ENCODE measurements around the gene C4A.
A peak's percentile ranks its signal among the peaks of the same experiment; 100 is the strongest.
"Not testable (repeated sequence)": the region's sequence is repeated elsewhere in the genome, so short reads cannot be mapped to it uniquely, and the experiment has no call there.

The C4A gene

DNA sequence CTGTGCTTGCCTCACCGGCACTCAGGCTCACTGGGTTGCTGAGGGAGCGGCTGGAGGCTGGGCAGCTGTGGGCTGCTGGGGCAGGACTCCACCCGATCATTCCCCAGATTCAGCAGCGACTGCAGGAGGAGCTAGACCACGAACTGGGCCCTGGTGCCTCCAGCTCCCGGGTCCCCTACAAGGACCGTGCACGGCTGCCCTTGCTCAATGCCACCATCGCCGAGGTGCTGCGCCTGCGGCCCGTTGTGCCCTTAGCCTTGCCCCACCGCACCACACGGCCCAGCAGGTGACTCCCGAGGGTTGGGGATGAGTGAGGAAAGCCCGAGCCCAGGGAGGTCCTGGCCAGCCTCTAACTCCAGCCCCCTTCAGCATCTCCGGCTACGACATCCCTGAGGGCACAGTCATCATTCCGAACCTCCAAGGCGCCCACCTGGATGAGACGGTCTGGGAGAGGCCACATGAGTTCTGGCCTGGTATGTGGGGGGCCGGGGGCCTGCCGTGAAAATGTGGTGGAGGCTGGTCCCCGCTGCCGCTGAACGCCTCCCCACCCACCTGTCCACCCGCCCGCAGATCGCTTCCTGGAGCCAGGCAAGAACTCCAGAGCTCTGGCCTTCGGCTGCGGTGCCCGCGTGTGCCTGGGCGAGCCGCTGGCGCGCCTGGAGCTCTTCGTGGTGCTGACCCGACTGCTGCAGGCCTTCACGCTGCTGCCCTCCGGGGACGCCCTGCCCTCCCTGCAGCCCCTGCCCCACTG lies 58.6 kb downstream of the C4A start:
- not testable (repeated sequence) for H3K36me3 ChIP-seq (ENCODE audit: control insufficient read depth in 5 of 5, insufficient read depth in 5 of 5, low read length in 5 of 5); H3K27me3 ChIP-seq (ENCODE audit: control insufficient read depth in 5 of 5, insufficient read depth in 4 of 5, low read length in 5 of 5); H3K4me3 ChIP-seq (ENCODE audit: low read depth in 1 of 5, low read length in 5 of 5); H3K4me1 ChIP-seq (ENCODE audit: control insufficient read depth in 5 of 5, insufficient read depth in 5 of 5, low read length in 5 of 5); H3K9ac ChIP-seq (ENCODE audit: low read length in 5 of 5); H3K27ac ChIP-seq (ENCODE audit: low read depth, low read length); H3K9me3 ChIP-seq (ENCODE audit: control insufficient read depth in 5 of 5, low read length in 5 of 5)

- H3K27ac ChIP-seq (ENCODE audit: low read depth, low read length); H3K36me3 ChIP-seq (ENCODE audit: control insufficient read depth in 5 of 5, insufficient read depth in 5 of 5, low read length in 5 of 5); H3K9me3 ChIP-seq (ENCODE audit: control insufficient read depth in 5 of 5, low read length in 5 of 5); H3K4me1 ChIP-seq (ENCODE audit: control insufficient read depth in 5 of 5, insufficient read depth in 5 of 5, low read length in 5 of 5); H3K27me3 ChIP-seq (ENCODE audit: control insufficient read depth in 5 of 5, insufficient read depth in 4 of 5, low read length in 5 of 5); H3K9ac ChIP-seq (ENCODE audit: low read length in 5 of 5); H3K4me3 ChIP-seq (ENCODE audit: low read depth in 1 of 5, low read length in 5 of 5): not testable (repeated sequence)
These were observed 59.1 kb downstream of the C4A start for GRCh38 chr6:32041050-32041321.

- not testable (repeated sequence) for H3K36me3 ChIP-seq (ENCODE audit: control insufficient read depth in 5 of 5, insufficient read depth in 5 of 5, low read length in 5 of 5); H3K9ac ChIP-seq (ENCODE audit: low read length in 5 of 5); H3K27ac ChIP-seq (ENCODE audit: low read depth, low read length); H3K9me3 ChIP-seq (ENCODE audit: control insufficient read depth in 5 of 5, low read length in 5 of 5); H3K4me1 ChIP-seq (ENCODE audit: control insufficient read depth in 5 of 5, insufficient read depth in 5 of 5, low read length in 5 of 5); H3K27me3 ChIP-seq (ENCODE audit: control insufficient read depth in 5 of 5, insufficient read depth in 4 of 5, low read length in 5 of 5); H3K4me3 ChIP-seq (ENCODE audit: low read depth in 1 of 5, low read length in 5 of 5)
These were observed 59.5 kb downstream of the C4A start for GRCh38 chr6:32041385-32041784.

- H3K36me3 ChIP-seq (ENCODE audit: control insufficient read depth in 5 of 5, insufficient read depth in 5 of 5, low read length in 5 of 5); H3K27ac ChIP-seq (ENCODE audit: low read depth, low read length); H3K9ac ChIP-seq (ENCODE audit: low read length in 5 of 5); H3K9me3 ChIP-seq (ENCODE audit: control insufficient read depth in 5 of 5, low read length in 5 of 5); H3K4me3 ChIP-seq (ENCODE audit: low read depth in 1 of 5, low read length in 5 of 5): not testable (repeated sequence)
- H3K27me3 ChIP-seq (ENCODE audit: control insufficient read depth in 5 of 5, insufficient read depth in 4 of 5, low read length in 5 of 5) = peaks cover 1 to 12% (median 7%) of the 10 kb centered on the region in 5 donors
- H3K4me1 ChIP-seq (ENCODE audit: control insufficient read depth in 5 of 5, insufficient read depth in 5 of 5, low read length in 5 of 5) = peaks cover 3 to 14% (median 12%) of the 10 kb centered on the region in 5 donors
These were observed 60.4 kb downstream of the C4A start for GRCh38 chr6:32042276-32042675.

- Histone ChIP-seq H3K36me3 (ENCODE audit: control insufficient read depth in 5 of 5, insufficient read depth in 5 of 5, low read length in 5 of 5) (peaks cover 0 to 14% (median 2%) of the 10 kb centered on the region in 5 donors), H3K27me3 (ENCODE audit: control insufficient read depth in 5 of 5, insufficient read depth in 4 of 5, low read length in 5 of 5) (peaks cover 3 to 18% (median 7%) of the 10 kb centered on the region in 5 donors), H3K4me1 (ENCODE audit: control insufficient read depth in 5 of 5, insufficient read depth in 5 of 5, low read length in 5 of 5) (peaks cover 6 to 29% (median 27%) of the 10 kb centered on the region in 5 donors)
- not testable (repeated sequence) for H3K27ac ChIP-seq (ENCODE audit: low read depth, low read length); H3K4me3 ChIP-seq (ENCODE audit: low read depth in 1 of 5, low read length in 5 of 5); H3K9me3 ChIP-seq (ENCODE audit: control insufficient read depth in 5 of 5, low read length in 5 of 5); H3K9ac ChIP-seq (ENCODE audit: low read length in 5 of 5)
These were observed 61.9 kb downstream of the C4A start for GRCh38 chr6:32043589-32044380.

GRCh38 chr6:32044916-32045315 lies 63.1 kb downstream of the C4A start:
- H3K36me3 ChIP-seq (ENCODE audit: control insufficient read depth in 5 of 5, insufficient read depth in 5 of 5, low read length in 5 of 5) = peaks cover 0 to 20% (median 2%) of the 10 kb centered on the region in 5 donors
- not testable (repeated sequence) for H3K4me3 ChIP-seq (ENCODE audit: low read depth in 1 of 5, low read length in 5 of 5)

DNA sequence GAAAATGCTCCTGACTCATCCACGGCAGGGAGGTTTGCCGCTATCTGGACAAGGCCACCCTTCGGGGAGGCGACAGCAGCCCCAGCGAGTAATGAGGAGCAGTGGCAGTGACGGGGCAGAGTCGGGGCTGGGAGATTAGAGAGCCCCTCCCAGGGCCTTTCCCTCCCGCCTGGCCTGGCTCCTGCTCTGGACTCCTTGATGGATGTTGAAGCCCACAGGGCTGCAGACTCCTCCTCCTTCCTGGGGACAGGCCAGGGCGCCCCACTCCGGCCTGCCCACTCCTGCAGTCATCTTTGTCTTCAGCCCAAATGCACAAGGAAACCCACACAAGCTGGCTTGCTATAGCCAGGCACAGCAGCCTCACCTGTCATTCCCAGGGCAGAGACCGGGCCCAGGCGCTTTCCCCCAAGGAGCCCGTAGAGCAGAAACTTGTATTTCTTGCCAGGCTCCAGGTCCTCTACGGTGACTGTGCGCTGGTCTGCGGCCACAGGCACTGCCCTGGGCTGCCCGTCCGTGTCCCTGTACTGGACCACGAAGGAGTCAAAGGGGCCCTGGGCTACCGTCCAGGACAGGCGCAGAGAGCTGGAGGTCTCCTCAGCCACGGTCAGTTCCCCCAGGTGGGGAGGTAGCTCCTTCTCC lies 64.1 kb downstream of the C4A start:
- H3K36me3 ChIP-seq (ENCODE audit: control insufficient read depth in 5 of 5, insufficient read depth in 5 of 5, low read length in 5 of 5) = peaks cover 0 to 24% (median 2%) of the 10 kb centered on the region in 5 donors
- peak overlapping the region; percentile 85 for H3K27ac ChIP-seq (ENCODE audit: low read depth, low read length)
- peaks cover 6 to 30% (median 27%) of the 10 kb centered on the region in 5 donors for H3K4me1 ChIP-seq (ENCODE audit: control insufficient read depth in 5 of 5, insufficient read depth in 5 of 5, low read length in 5 of 5)
- peaks cover 0 to 4% (median 0%) of the 10 kb centered on the region in 5 donors for H3K9me3 ChIP-seq (ENCODE audit: control insufficient read depth in 5 of 5, low read length in 5 of 5)
- no peak overlapping the region for H3K9ac ChIP-seq (ENCODE audit: low read length in 5 of 5)
- peak overlapping the region in 1 of 5 donors; percentile 8 for H3K4me3 ChIP-seq (ENCODE audit: low read depth in 1 of 5, low read length in 5 of 5)
- peaks cover 3 to 18% (median 7%) of the 10 kb centered on the region in 5 donors for H3K27me3 ChIP-seq (ENCODE audit: control insufficient read depth in 5 of 5, insufficient read depth in 4 of 5, low read length in 5 of 5)

More at GRCh38 chr6:32044916-32045315, 63.1 kb downstream of the C4A start:
- H3K9ac ChIP-seq (ENCODE audit: low read length in 5 of 5); H3K27ac ChIP-seq (ENCODE audit: low read depth, low read length); H3K9me3 ChIP-seq (ENCODE audit: control insufficient read depth in 5 of 5, low read length in 5 of 5): not testable (repeated sequence)
- Histone ChIP-seq H3K27me3 (ENCODE audit: control insufficient read depth in 5 of 5, insufficient read depth in 4 of 5, low read length in 5 of 5) (peaks cover 3 to 18% (median 7%) of the 10 kb centered on the region in 5 donors), H3K4me1 (ENCODE audit: control insufficient read depth in 5 of 5, insufficient read depth in 5 of 5, low read length in 5 of 5) (peaks cover 6 to 30% (median 27%) of the 10 kb centered on the region in 5 donors)

GRCh38 chr6:32046450-32047083 lies 64.7 kb downstream of the C4A start:
- Histone ChIP-seq H3K36me3 (ENCODE audit: control insufficient read depth in 5 of 5, insufficient read depth in 5 of 5, low read length in 5 of 5) (peaks cover 0 to 25% (median 2%) of the 10 kb centered on the region in 5 donors), H3K9ac (ENCODE audit: low read length in 5 of 5) (peak overlapping the region in 1 of 5 donors; percentile 21), H3K4me3 (ENCODE audit: low read depth in 1 of 5, low read length in 5 of 5) (peak overlapping the region in 1 of 5 donors; percentile 8), H3K9me3 (ENCODE audit: control insufficient read depth in 5 of 5, low read length in 5 of 5) (peaks cover 0 to 4% (median 0%) of the 10 kb centered on the region in 5 donors), H3K4me1 (ENCODE audit: control insufficient read depth in 5 of 5, insufficient read depth in 5 of 5, low read length in 5 of 5) (peaks cover 6 to 30% (median 27%) of the 10 kb centered on the region in 5 donors), H3K27ac (ENCODE audit: low read depth, low read length) (peak overlapping the region; percentile 85), H3K27me3 (ENCODE audit: control insufficient read depth in 5 of 5, insufficient read depth in 4 of 5, low read length in 5 of 5) (peaks cover 3 to 18% (median 7%) of the 10 kb centered on the region in 5 donors)

DNA sequence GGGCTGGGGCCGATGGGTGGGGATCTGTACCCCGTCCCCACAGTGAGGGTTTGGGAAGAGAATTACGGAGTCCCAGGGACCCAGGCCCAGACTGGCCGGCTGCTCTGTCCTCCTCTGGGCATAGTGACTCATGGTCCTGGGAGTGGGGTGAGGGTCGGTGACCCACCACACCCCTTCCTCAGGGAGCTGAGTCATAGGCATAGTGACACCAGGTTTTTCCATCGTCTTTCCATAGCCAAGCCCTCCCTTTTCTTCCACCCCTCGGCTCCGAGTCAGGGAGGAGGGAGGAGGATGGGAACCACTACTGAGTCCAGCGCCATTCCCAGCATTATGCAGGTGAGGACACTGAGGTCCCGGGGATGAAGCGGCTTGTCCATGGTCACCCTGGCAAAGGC lies 65.2 kb downstream of the C4A start:
- peak overlapping the region in 2 of 5 donors; percentile 7 to 94 for H3K9ac ChIP-seq (ENCODE audit: low read length in 5 of 5)
- H3K9me3 ChIP-seq (ENCODE audit: control insufficient read depth in 5 of 5, low read length in 5 of 5) = peaks cover 0 to 4% (median 0%) of the 10 kb centered on the region in 5 donors
- H3K27me3 ChIP-seq (ENCODE audit: control insufficient read depth in 5 of 5, insufficient read depth in 4 of 5, low read length in 5 of 5) = peaks cover 3 to 18% (median 7%) of the 10 kb centered on the region in 5 donors
- H3K27ac ChIP-seq (ENCODE audit: low read depth, low read length) = peak overlapping the region; percentile 85
- peaks cover 0 to 25% (median 2%) of the 10 kb centered on the region in 5 donors for H3K36me3 ChIP-seq (ENCODE audit: control insufficient read depth in 5 of 5, insufficient read depth in 5 of 5, low read length in 5 of 5)
- H3K4me3 ChIP-seq (ENCODE audit: low read depth in 1 of 5, low read length in 5 of 5) = peak overlapping the region in 1 of 5 donors; percentile 6
- peaks cover 6 to 30% (median 27%) of the 10 kb centered on the region in 5 donors for H3K4me1 ChIP-seq (ENCODE audit: control insufficient read depth in 5 of 5, insufficient read depth in 5 of 5, low read length in 5 of 5)

All from subcutaneous abdominal adipose tissue (tissue), 5 donors.